Skeletal muscle cell (primary cell): Measurements from ENCODE around the gene IGLON5.

ENCODE experiments used
- DNase-seq: peaks from one replicate; pipeline ENCODE4 v3.0.0-alpha.2; 2010; ENCODE audit warnings: low read depth
- H3K4me3 ChIP-seq: 2 replicates; pipeline ENCODE4 v1.5.1; 2011; ENCODE audit warnings: low read depth, mild to moderate bottlenecking, control low read depth, low read length, moderate library complexity

Gene IGLON5

DNA sequence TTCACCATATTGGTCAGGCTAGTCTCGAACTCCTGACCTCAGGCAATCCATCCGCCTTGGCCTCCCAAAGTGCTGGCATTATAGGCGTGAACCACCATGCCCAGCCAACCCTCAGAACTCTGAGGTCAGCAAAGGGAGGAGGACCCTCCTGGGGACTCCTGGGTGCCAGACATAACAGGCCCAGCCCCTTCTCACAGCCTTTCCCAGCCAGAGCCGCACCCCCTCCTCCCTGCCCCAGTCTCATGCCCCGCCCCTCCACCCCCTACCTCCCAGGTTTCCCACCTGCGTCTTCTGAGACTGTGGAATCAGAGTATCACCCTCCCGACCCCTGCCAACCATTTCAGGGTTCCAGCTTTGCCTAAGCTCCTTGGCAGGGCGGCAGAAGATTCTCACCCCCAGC lies 5.2 kb downstream of the IGLON5 start:
- no peak overlapping the region for H3K4me3 ChIP-seq

DNA sequence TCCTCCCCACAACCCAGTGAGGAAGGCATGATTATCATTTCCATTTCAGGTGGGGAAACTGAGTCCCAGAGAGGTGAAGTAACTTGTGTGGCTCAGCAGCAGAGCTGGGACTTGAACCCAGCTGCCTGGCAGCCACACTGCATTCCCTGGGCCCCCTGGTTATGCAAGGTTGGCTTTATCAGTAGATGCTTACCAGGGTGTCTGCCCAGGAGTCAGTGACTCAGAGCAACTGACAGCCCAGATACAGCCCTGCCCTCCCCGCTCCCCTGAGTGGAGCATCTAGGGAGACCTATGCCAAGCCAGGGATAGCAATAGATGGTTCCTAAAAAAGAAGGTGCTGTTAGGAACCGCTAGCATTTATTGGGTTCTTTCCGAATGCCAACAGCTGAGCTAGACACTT lies 5.9 kb downstream of the IGLON5 start:
- H3K4me3 ChIP-seq, result no peak overlapping the region
- DNase-seq, result no peak

More for the DNA sequence above, 5.2 kb downstream of the IGLON5 start:
- no peak for DNase-seq

DNA sequence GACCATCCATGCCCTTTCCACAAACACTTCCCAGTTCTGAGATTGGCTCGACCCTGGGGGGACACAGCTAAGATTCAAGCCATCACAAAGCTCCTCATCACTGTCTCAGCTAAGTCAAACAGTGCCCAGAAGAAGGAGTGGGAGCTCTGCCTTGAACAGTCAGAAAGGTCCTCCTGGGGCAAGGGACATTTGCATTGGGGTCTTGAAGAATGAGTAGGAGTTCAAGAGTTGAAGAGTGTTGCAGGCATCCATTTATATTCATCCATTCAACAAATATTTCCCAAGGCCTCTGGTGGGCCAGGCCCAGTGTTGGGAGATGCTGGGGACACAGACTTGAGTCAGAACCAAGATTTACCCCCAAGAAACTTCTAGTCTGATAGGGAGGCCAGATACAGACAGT lies 6.5 kb downstream of the IGLON5 start:
- DNase-seq, result no peak
- H3K4me3 ChIP-seq, result no peak overlapping the region

DNA sequence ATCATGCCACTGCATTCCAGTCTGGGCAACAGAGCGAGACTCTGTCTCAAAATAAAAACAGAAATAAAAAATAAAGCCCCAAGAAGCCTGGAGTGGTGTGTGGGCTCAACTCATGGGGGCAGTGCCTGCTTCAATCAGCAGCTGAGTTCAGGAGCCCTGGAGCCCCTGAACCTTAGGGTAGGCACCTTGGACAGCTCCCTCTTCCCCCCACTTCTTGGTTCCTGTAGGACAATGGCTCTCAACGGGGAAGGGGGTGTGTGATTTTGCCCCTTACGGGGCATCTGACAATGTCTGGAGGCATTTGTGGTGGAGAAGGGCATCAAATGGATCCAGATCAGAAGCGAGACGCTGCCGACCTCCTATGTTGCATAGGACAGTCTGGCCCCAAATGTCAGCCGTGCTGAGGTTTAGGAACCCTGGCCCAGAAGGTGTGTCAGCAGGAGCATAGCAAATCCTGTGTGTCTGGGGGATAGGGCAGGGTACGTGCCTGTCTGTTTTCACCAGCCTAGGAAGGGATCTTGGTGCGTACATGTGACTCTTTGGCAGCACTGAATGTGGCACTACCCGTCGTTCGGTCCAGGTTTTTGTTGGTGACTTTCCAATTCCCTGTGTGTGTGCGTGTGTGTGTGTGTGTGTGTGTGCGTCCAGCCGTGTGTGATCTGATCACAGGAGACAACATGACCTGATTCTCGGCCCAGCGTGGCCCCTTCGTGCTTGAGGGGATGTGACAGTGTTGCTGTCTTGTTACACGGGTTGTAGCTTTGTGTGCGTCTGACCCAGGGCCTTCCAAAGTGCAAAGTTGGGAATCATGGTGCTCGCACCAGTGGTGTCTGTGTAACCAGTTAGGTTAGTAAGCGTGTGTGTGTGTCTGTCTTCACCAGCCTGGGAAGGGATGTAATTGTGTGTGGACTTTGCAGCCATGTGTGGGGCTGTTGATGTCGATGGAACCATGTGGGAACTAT lies 7.5 kb downstream of the IGLON5 start:
- no peak overlapping the region for H3K4me3 ChIP-seq
- no peak for DNase-seq

DNA sequence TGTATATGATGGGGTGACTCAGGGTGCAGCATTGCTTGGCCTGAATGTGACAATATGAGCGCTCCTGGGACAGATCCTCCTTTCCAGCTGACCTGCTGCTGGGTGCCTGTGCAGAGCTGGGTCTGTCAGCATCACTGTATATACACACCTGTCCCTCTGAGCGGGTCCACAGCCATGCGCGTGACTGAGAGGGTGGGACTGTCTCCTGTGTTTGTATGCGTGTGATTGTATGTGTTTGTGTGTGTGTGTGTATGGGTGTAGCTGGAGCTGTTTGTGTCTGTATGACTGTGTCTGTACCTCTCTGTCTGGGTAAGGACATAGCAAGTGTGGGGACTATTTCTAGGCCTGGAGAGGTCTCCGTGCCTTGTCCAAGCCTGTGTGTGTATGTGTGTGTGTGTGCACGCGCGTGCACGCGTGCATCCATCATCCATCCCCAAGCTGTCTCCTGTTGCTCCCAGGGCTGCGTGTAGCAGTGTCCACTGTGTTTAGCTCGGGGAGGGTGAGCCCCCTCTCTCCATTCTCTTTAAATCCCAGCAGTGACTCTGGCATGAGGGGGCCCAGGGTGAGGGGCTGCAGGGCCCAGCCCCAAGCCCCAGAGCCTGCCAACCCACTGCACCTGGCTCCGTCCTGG lies 8.3 kb downstream of the IGLON5 start:
- DNase-seq, result no peak
- no peak overlapping the region for H3K4me3 ChIP-seq

DNA sequence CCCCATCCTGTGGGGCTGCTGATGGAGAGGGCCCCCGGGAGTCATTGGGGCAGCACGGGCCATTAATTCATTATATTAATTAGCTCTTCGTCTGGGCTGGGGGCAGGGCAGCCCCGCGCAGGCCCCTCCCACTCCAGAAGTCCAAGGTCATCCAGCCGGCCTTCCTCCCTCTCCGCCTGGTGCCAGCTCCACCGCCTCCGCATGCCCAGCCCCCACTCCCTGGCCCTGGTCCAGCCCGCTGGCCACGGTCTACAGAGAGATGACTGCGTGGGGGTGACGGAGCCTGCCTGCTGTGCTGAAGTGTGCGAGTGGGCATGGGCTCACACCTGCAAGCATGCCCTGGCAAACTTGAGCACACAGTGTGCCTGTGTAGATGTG lies 8.8 kb downstream of the IGLON5 start:
- no peak for DNase-seq
- no peak overlapping the region for H3K4me3 ChIP-seq

DNA sequence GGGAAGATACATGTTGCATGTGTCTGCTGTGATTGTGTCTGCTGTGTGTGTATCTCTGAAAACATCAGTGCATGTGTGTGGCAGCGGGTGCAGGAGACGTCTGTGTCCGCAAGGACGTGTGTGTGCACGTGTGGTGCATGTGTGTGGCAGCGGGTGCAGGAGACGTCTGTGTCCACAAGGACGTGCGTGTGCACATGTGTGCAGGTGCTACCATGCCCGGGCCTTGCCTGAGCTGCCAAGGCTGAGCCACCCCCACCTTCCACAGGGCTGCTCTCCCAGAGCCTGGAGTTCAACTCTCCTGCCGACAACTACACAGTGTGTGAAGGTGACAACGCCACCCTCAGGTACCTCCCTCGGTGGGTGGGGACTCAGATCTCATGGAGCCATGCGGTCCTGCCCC lies 10.4 kb downstream of the IGLON5 start:
- no peak overlapping the region for H3K4me3 ChIP-seq
- no peak for DNase-seq

DNA sequence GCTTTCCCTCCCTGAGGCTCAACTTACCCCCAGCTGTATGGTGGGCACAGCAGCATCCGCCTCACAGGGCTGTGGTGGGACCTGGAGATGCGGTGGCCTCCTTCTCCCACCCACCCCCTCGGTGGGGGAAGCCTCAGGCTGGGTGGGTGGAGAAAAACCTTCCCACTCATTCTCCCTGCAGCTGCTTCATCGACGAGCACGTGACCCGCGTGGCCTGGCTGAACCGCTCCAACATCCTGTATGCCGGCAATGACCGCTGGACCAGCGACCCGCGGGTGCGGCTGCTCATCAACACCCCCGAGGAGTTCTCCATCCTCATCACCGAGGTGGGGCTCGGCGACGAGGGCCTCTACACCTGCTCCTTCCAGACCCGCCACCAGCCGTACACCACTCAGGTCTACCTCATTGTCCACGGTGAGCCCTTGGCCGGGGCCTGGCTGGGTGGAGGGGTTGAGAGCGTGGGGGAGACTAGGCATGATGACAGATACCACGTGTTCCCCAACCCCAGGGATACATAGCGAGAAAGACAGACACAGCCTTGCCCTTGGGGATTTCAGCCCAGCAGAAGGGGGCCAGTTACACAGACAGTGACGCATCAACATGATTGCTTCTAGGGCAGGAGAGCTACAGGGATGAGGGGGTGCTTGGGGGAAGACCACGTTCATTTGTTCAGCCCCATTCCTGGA lies 12.2 kb downstream of the IGLON5 start:
- DNase-seq, result no peak
- H3K4me3 ChIP-seq, result no peak overlapping the region

DNA sequence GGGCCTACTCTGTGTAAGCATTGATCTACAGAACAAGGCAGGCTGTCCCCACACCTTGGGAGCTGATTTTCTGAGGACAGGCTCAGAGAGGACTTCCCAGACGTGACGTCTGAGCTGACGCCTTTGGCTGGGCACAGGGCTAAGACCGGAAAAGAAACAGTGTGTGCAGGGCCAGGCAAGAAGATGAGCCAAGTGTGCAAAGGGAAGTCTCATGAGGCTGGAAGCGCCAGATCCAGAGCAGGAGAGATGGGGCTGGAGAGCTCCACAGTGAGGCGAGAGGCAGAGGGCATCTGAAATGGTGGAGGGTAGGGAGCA lies 12.7 kb downstream of the IGLON5 start:
- DNase-seq, result no peak
- H3K4me3 ChIP-seq, result no peak overlapping the region

DNA sequence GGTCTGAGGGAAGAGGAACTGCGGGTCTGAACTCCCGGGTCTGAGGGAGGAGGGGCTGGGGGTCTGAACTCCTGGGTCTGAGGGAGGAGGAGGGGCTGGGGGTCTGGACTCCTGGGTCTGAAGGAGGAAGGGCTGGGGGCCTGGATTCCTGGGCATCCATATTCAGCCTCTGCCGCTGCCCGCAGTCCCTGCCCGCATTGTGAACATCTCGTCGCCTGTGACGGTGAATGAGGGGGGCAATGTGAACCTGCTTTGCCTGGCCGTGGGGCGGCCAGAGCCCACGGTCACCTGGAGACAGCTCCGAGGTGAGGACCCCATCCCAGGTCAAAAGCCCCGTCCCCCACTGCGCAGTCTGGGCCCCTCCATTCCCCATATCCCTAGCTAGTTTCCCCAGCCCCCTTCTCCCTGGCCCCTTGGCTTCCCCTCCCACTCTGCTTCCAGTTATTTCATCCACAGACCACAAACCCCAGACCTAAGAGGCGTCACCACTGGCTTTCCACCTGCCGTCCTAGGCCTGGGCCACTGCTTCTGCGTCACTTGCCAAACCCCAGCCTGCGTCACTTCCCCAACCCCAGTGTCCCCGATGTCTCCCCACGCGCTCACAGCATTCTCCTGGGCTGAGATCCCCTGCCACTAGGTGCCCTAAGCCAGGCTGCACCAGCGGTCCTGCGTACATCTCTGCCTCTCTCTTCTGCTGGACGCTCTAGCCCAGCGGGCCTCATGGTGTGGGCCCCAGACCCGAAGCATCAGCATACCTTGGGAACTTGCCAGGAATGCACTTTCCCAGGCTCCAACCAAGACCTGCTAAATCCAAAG lies 13.9 kb downstream of the IGLON5 start:
- H3K4me3 ChIP-seq, result no peak overlapping the region
- DNase-seq, result no peak

DNA sequence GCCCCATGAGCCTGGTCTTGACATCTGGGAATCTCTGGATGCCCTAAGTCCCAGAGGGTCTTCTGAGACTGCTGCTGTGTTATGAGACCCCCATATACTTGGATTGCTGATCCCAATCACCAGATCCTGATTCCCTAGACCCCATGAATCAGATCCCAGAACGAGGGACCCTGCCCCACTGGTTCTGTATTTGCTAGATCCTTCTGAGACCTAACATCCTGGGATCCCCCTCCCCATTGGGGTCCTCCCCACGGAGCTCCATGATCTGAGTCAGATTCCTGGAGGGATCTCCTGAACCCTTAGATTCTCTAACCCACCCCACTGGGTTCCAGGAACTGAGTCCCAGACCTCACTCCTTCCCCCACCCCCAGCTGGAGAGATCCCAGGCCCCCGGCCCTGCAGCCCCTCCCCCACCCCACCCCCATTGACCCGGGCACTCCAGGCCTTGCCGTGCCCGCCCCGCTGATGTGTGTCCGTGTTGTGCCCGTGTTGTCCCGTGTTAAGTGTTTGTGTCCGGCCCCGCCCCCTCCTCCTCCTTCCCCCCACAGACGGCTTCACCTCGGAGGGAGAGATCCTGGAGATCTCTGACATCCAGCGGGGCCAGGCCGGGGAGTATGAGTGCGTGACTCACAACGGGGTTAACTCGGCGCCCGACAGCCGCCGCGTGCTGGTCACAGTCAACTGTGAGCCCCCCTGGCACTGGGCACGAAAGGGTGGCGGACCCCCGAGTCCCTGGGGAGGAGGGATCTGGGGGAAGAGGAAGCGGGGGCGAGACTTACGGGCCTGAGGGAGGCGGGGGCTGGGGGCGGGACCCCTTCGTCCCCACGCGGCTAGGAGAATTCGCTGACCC lies 15.0 kb downstream of the IGLON5 start:
- DNase-seq, result no peak
- peak overlapping the region; percentile 3 for H3K4me3 ChIP-seq

DNA sequence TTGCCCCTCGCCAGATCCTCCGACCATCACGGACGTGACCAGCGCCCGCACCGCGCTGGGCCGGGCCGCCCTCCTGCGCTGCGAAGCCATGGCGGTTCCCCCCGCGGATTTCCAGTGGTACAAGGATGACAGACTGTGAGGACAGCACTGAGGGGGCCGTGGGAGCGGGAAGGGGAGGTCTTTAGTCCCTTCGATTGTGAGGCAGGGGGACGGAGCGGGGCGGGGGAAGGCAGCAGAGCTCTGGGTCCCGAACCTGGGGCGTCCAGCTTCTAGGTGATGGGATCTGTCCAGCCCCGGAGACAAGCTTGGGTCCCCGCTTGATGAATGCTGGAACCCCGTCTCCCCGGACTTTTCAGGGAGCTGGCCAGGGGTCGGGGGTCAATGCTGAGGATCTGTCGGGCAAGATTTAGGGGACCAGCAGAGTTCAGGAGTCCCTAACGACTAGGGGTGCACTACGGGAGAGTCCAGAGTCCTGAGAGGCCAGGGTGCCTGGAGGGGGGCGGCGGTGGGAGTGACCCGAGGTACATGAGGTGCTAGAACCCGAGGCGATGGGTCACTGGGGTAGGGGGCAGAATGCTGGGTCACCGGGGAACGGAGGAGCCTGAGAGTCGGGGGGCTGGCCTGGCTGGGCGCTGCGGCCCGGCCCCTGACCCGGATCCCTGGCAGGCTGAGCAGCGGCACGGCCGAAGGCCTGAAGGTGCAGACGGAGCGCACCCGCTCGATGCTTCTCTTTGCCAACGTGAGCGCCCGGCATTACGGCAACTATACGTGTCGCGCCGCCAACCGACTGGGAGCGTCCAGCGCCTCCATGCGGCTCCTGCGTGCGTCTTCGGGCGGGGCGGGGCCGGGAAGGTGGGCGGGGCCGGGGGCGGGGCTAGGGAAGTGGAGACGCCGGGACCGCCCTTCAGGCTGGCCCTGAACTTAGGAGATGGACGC lies 15.9 kb downstream of the IGLON5 start:
- H3K4me3 ChIP-seq, result peak overlapping the region; percentile 32
- no peak for DNase-seq

DNA sequence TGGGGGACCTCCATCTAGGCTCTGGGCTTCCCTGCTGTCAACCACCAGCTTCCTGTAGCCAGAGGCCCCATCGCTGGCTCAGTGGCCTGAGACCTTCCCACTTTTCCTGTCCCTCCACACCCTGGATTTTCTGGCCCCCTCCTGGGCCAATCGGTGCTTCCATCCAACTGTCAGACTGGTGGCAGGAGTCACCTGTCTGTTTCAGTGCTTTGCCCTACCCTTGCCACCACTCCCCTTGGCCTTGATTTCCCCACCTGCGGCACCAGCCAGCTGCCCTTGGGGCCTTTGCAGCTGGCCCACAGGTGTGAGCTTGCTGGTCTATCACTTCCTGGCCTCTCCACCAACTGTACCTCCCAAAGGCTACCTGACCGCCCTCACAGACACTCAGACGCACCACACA lies 18.0 kb downstream of the IGLON5 start:
- no peak overlapping the region for H3K4me3 ChIP-seq
- DNase-seq, result no peak

DNA sequence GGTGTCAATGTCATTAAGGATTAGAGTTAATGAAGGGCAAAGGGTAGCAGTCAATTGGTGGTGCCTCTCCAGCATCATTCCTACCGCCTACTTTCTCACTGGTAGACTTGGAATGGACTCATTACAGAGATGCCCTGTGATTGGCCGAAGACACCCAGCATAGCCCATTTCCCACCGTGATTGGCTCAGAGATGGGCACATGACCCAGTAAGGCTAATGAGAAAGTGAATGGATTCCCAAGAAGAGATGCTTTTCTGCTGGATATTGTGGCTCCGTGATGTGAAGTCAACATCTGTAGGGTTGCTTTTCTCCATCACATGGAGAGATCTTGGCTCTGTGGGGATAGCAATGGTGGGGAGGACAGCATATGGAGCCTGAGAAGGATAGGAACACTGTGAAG lies 18.9 kb downstream of the IGLON5 start:
- no peak for DNase-seq

DNA sequence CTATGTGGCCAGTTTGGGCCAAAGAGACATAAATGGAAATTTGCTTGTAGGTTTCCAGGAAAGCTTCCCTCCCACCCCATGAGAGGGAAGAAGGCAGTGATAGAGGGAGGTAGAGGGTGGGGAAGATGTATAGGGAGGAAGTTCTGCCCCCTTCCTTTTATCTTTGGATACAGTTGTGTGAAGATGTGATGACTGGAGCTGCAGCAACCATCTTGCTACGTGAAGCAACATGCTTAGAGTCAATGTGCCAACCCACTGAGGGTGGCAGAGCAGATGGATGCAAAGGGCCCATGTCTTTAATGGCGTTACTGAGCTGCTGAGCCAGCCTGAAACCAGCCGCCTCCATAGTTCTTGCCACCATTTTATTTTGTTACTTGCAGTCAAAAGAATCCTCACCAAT lies 19.7 kb downstream of the IGLON5 start:
- DNase-seq, result no peak
- no peak overlapping the region for H3K4me3 ChIP-seq

More for the DNA sequence above, 18.9 kb downstream of the IGLON5 start:
- H3K4me3 ChIP-seq, result no peak overlapping the region

DNA sequence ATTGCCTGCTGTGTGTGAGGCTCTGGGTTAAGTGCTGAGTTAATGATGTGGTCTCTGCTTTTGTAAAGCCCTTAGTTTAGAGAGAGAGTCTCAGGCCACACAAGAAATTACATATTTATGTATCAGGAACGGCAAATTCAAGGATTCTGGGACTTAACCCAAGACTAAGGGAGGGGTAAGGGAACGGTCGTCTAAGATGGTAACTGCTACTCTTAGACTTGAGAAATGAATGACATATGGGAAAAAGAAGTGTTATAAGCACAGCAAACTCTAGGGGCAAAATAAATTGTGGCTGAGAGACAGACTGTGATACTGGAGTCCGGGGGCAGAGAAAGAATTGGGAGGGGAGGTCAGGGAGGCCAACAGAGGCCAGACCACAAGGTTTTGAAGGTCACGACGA lies 20.3 kb downstream of the IGLON5 start:
- no peak for DNase-seq
- no peak overlapping the region for H3K4me3 ChIP-seq

DNA sequence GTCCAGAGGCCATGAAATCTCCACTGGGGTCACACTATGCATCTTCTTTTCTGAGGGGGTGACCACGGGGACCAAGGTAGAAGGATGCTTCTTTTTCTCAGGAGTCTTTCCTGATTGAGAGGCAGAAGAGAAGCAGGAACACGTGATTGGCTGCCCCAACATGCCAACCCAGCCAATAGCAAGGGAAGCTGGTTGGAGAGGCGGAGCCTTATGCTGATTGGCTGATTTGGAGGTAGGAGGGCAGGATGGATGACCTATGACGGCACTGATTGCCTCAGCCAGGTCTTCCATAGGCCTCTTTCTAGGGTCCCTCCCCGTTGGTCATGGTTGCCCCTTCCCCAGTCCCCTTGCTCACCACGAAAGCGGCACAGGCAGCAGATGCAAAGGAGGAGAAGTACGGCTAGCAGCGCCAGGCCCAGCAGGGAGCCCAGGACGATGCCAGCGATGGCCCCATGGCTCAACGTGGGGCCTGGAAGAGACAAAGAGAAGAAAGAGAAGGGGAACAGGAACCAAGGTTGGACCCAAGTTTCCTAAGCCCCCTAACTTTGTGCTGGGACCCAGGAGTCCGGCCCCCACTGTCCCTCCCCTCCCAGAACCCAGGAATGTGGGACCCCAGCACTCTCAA lies 22.5 kb downstream of the IGLON5 start:
- DNase-seq, result no peak
- no peak overlapping the region for H3K4me3 ChIP-seq
